GM18511 (cell line): ENCODE results near the gene SURF1.
A peak's percentile ranks its signal among the peaks of the same experiment; 100 is the strongest.
"Not testable (repeated sequence)": the region's sequence is repeated elsewhere in the genome, so short reads cannot be mapped to it uniquely, and the experiment has no call there.

ENCODE experiments used
- ATAC-seq: cut with Tn5 transposase; IDR thresholded peaks from one replicate; pipeline ENCODE4 v1.9.1; 2021; ENCODE audit warnings: mild to moderate bottlenecking, moderate library complexity; ENCODE audit not compliant: unreplicated experiment

The SURF1 gene

GRCh38 chr9:133346021-133346785 lies 10.1 kb downstream of the SURF1 start:
- no peak for ATAC-seq

- ATAC-seq = no peak
Observed at GRCh38 chr9:133345596-133345995, 10.7 kb downstream of the SURF1 start.

GRCh38 chr9:133344979-133345378 lies 11.3 kb downstream of the SURF1 start:
- ATAC-seq = no peak

GRCh38 chr9:133344071-133344470 lies 12.2 kb downstream of the SURF1 start:
- ATAC-seq = no peak

GRCh38 chr9:133342570-133342969 lies 13.7 kb downstream of the SURF1 start:
- no peak for ATAC-seq

- ATAC-seq = no peak
Observed at GRCh38 chr9:133342069-133342406, 14.2 kb downstream of the SURF1 start.

- ATAC-seq = no peak
Observed at GRCh38 chr9:133341369-133342068, 14.8 kb downstream of the SURF1 start.

GRCh38 chr9:133340916-133341315 lies 15.4 kb downstream of the SURF1 start:
- ATAC-seq = no peak

- ATAC-seq = no peak
Observed at GRCh38 chr9:133340256-133340655, 16.0 kb downstream of the SURF1 start.

- ATAC-seq = no peak
Observed at GRCh38 chr9:133339641-133340040, 16.6 kb downstream of the SURF1 start.

- peak; percentile 91 for ATAC-seq
Observed at GRCh38 chr9:133335924-133336811, 20.1 kb downstream of the SURF1 start, which contains the start of gene SURF6. TSS of gene SURF6 (minus strand) at chr9:133336188. CDS start at chr9:133336132, 56 bp downstream.

- ATAC-seq = not testable (repeated sequence)
Observed at GRCh38 chr9:133334888-133335287, 21.4 kb downstream of the SURF1 start.

- ATAC-seq = no peak
Observed at GRCh38 chr9:133334161-133334560, 22.1 kb downstream of the SURF1 start.

GRCh38 chr9:133333566-133333965 lies 22.7 kb downstream of the SURF1 start:
- ATAC-seq = no peak

- ATAC-seq = no peak
Observed at GRCh38 chr9:133333011-133333410, 23.3 kb downstream of the SURF1 start.

GRCh38 chr9:133332381-133332730 lies 23.9 kb downstream of the SURF1 start:
- no peak for ATAC-seq

GRCh38 chr9:133331641-133332380 lies 24.5 kb downstream of the SURF1 start:
- ATAC-seq = no peak

- ATAC-seq = no peak
Observed at GRCh38 chr9:133331221-133331620, 25.1 kb downstream of the SURF1 start.

GRCh38 chr9:133329306-133330156 lies 26.8 kb downstream of the SURF1 start:
- ATAC-seq = not testable (repeated sequence)
